ENCODE data around the gene SLC30A7. TPM values are rescaled to one million over a fixed set of nuclear protein-coding genes. Genes with fewer than 3 reads are reported as not detected.
"Not testable (repeated sequence)": the region's sequence is repeated elsewhere in the genome, so short reads cannot be mapped to it uniquely, and the experiment has no call there.

Gene SLC30A7
- total RNA-seq = 8.5 TPM
- long read RNA-seq, full-length matches to known transcripts = 1 of 5 reads
- long read RNA-seq, partial matches to known transcripts = 1 of 5 reads
- long read RNA-seq, other reads (novel, unspliced or antisense) = 3 of 5 reads

DNA sequence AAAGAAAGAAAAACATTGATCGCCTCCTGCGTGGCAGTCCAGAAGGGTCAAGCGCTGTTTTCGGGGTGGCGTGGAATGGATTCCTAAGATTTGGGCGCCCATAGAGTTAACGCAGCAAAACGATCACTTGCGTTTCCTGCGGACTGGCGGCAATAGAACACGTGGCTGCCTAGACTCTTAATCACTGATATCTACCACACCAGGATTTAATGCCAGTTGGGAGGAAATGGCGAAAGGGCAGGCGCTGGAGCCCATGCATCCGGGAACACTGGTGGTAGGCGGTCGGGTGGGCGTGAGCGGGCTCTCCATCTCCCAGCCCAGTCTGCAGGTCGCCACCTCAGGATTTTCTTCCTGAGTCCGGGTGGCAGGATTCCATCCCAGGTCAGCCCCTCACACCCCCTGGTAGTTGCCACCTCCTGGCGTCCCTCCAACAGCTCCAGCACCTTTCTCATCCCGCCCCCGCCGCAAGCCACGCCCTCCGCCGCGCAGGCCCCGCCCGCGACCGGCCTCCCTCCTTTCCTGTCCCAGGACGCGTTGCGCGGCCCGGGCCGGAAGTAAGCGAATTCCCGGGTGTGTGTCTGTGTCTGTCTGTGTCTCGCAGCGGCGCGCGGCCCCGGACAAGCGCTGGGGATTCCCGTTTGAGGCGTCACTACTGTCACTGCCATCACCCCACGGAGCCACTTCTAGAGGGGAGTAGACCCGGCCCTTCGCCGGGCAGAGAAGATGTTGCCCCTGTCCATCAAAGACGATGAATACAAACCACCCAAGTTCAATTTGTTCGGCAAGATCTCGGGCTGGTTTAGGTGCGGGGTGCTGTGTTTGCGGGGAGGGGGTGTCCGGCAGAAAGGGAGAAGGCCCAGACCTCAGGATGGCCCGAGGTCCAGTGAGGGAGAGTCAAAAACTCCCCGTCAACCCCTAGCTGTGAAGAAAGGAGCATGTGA, at the start of gene SLC30A7:
TSS of gene SLC30A7 (plus strand) at position 551 of the 941 bp plus-strand sequence. CDS start at position 724, 173 bp downstream.
- peak; percentile 98 for DNase-seq (ENCODE audit: low spot score)
- intact Hi-C loops (cut with DNase I) = loop anchor here (1.0 to 10.0 kb wide), 2 partner anchors 341 to 761 kb away; partner anchors contain the start of genes S1PR1, SASS6 and TRMT13

- DNase-seq (ENCODE audit: low spot score) = no peak
- intact Hi-C loops (cut with DNase I) = no loop called here
Measured at GRCh38 chr1:100847361-100848082, 48.4 kb upstream of the SLC30A7 start.

- intact Hi-C loops (cut with DNase I) = no loop called here
- DNase-seq (ENCODE audit: low spot score) = no peak
Measured at GRCh38 chr1:100851726-100852125, 44.2 kb upstream of the SLC30A7 start.

- intact Hi-C loops (cut with DNase I) = no loop called here
- no peak for DNase-seq (ENCODE audit: low spot score)
Measured at GRCh38 chr1:100852976-100853375, 42.9 kb upstream of the SLC30A7 start.

GRCh38 chr1:100855116-100855515, 40.8 kb upstream of the SLC30A7 start:
- intact Hi-C loops (cut with DNase I); DNase-seq (ENCODE audit: low spot score): not testable (repeated sequence)

- no peak for DNase-seq (ENCODE audit: low spot score)
- intact Hi-C loops (cut with DNase I) = no loop called here
Measured at GRCh38 chr1:100860397-100860991, 35.4 kb upstream of the SLC30A7 start.

DNA sequence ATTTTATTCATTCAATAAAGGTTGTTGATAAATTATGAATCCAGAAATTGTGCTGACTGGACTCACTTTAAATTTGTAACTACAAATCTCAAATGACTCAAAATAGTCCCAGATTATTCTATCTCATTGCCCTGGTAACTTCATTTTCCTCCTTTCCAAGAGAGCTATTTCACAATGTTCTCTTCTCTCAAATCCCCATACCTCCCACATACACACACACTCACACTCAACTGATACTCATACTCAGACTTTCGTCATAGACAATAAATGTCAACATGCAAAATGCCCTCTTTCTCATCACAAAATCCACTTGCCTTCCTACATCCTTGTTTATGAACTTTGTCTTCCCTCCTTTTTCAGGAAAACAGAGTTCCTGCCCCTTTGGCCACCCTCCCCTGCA, 34.5 kb upstream of the SLC30A7 start:
- intact Hi-C loops (cut with DNase I) = no loop called here
- no peak for DNase-seq (ENCODE audit: low spot score)

- DNase-seq (ENCODE audit: low spot score) = no peak
- intact Hi-C loops (cut with DNase I) = no loop called here
Measured at GRCh38 chr1:100862591-100862990, 33.3 kb upstream of the SLC30A7 start.

GRCh38 chr1:100866041-100866900, 29.6 kb upstream of the SLC30A7 start:
- intact Hi-C loops (cut with DNase I) = loop anchor here (2.0 to 5.0 kb wide), 4 partner anchors 259 to 1057 kb away; partner anchors contain the start of gene GPR88
- DNase-seq (ENCODE audit: low spot score) = no peak

- intact Hi-C loops (cut with DNase I) = loop anchor here (2.0 to 5.0 kb wide), 4 partner anchors 260 to 1058 kb away; partner anchors contain the start of gene GPR88
- no peak for DNase-seq (ENCODE audit: low spot score)
Measured at GRCh38 chr1:100866901-100867206, 29.0 kb upstream of the SLC30A7 start.

DNA sequence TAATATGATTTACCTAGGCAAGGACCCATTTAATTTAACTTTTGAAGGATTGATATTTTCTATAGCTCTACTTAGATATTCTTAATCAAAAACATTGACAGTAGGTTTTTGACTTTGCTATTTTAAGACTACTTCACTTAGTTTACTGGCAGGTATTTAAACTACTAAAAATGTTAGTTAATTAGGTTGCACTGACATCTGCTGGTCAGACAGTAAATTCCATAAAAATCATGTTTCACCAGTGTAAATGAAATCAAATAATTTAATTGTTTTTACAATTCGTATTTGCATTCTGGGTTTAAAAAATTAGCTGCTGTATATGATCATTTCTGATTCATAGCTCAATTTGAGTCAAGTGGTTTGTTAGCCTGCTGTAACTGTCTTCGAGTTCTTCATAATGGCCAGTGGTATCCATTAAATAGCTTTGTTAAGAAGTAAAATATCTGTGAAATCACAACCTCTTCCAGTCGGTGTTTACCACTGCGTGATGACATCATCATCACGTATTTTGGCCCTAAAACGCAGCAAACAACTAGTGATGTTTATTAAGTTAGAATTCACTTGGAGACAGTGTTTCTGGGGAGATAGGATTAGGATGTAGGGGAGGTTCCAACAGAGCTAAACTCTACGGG, 27.4 kb upstream of the SLC30A7 start:
- intact Hi-C loops (cut with DNase I) = loop anchor here (5.0 kb wide), 1 partner anchor 331 kb away; the partner anchor contains the start of gene GPR88
- no peak for DNase-seq (ENCODE audit: low spot score)

DNA sequence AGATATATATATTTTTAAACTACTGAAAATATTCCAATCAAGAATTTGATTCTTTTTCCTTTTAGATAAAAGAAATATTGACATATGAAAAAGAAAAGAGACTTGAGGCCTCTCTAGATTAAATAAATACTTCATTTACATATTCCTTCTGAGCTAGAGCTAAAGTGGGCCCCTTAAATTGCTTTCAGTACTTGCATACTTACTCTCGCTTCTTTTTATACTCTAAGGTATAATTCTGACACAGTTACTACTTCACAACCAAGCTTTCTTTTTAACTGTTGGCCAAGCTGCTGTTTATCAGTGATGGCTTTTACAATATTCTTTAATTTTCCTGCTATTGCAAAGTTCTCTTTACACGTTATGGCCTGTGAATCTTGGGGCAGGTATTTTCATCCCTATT, 25.9 kb upstream of the SLC30A7 start:
- intact Hi-C loops (cut with DNase I) = loop anchor here (5.0 kb wide), 1 partner anchor 333 kb away; the partner anchor contains the start of gene GPR88
- no peak for DNase-seq (ENCODE audit: low spot score)

- DNase-seq (ENCODE audit: low spot score) = no peak
- intact Hi-C loops (cut with DNase I) = no loop called here
Measured at GRCh38 chr1:100874433-100874832, 21.5 kb upstream of the SLC30A7 start.

DNA sequence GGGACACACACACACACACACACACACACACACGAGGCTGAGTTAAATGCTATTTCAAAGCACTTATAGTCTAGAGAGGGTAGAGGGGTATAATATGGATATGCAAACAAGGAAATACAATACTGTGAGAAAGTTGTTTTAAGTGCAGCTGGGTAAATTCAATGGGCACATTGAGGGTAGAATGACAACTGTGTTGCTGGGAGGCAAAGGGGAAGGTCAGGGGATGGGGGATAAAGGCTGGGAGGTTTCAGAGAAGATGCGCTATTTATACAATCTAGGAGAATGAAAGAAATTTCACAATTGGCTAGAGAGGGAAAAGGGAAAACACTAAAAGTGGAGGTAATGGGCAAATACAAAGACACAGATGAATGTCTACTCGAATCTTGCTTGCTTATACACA, 20.7 kb upstream of the SLC30A7 start:
- intact Hi-C loops (cut with DNase I) = no loop called here
- no peak for DNase-seq (ENCODE audit: low spot score)

DNA sequence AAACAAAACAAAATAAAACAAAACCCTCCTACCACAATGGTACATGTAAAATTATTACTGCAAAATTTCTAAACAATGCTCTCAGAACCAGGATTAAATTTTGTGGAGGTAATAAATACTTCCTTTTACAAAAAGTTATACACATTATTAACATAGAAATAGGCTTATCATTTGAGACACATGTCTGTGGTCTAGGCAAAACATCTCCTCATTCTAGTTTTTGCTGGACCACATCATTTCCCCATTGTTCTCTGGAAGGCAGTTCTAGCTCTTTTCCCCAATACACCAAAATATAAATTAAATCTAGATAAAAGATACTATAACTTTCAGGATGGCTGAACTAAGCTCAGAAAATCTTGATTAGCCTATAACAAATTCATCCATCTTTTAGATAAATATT, 19.6 kb upstream of the SLC30A7 start:
- DNase-seq (ENCODE audit: low spot score) = no peak
- intact Hi-C loops (cut with DNase I) = no loop called here

DNA sequence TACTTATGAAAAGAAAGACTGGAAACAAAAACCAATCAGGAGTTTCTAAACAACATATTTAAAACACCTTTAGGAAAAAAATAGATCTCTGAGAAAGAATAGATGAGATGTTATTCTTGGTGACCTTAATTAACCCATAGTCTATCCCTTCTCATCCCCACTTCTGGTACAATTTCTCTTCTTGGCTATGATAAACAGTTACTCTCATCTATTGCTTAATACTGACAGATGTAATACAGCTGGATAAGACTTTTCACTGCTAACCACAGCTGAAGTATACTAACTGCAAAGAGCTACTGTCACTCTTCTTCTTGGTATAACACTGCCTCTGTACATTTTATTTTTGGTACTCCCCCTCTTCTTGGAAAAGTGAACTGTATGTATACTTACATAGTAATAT, 16.5 kb upstream of the SLC30A7 start:
- intact Hi-C loops (cut with DNase I) = no loop called here

DNA sequence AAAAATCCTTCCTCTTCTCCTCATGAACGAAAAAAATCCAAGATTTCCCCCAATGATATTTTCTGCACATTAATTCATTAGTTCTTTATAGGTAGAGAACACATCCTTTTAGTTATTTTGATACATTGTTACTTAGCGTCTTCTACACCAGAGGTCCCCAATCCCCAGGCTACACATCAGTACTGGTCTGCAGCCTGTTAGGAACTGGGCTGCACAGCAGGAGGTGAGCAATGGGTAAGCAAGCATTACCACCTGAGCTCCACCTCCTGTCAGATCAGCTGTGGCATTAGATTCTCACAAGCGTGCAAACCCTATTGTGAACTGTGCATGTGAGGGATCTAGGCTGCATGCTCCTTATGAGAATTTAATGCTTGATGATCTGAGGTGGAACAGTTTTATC, 14.2 kb upstream of the SLC30A7 start:
- DNase-seq (ENCODE audit: low spot score) = no peak
- intact Hi-C loops (cut with DNase I) = no loop called here

More for the DNA sequence above, 16.5 kb upstream of the SLC30A7 start:
- DNase-seq (ENCODE audit: low spot score) = no peak

DNA sequence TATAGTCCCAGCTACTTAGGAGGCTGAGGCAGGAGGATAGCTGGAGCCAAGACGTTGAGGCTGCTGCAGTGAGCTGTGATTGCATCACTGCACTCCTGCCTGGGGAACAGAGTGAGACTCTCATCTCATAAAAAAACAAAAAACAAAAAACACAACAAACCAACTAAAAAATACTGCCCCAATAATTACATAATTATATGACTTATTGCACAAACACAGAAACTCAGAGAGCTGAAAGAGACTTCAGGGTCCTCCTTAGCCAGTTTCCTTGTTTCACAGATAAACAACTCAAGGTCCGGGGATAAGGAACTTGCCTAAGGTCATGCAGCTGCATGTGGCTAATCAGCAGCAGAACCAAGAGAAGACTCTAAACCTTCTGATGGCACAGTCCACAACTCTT, 13.2 kb upstream of the SLC30A7 start:
- DNase-seq (ENCODE audit: low spot score) = no peak
- intact Hi-C loops (cut with DNase I) = no loop called here

Data from cardiac septum (tissue), 1 donor.